ENCODE data around the gene ZDHHC24.

Gene ZDHHC24

GRCh38 chr11:66472054-66472453, 73.8 kb downstream of the ZDHHC24 start:
- no peak for DNase-seq (ENCODE audit: low spot score)

- no peak for DNase-seq (ENCODE audit: low spot score)
These were observed 74.7 kb downstream of the ZDHHC24 start for GRCh38 chr11:66471142-66471541.
